NOMO-1 (cell line): ENCODE measurements around the gene GTF2I.
A peak's percentile ranks its signal among the peaks of the same experiment; 100 is the strongest.
"Not testable (repeated sequence)": the region's sequence is repeated elsewhere in the genome, so short reads cannot be mapped to it uniquely, and the experiment has no call there.

Source experiments
- DNase-seq, 2 experiments: peaks; one replicate each; lab custom pipeline; 2025; ENCODE audit not compliant: unreplicated experiment in 2 of 2; lab: John Stamatoyannopoulos, UW

The GTF2I gene

DNA sequence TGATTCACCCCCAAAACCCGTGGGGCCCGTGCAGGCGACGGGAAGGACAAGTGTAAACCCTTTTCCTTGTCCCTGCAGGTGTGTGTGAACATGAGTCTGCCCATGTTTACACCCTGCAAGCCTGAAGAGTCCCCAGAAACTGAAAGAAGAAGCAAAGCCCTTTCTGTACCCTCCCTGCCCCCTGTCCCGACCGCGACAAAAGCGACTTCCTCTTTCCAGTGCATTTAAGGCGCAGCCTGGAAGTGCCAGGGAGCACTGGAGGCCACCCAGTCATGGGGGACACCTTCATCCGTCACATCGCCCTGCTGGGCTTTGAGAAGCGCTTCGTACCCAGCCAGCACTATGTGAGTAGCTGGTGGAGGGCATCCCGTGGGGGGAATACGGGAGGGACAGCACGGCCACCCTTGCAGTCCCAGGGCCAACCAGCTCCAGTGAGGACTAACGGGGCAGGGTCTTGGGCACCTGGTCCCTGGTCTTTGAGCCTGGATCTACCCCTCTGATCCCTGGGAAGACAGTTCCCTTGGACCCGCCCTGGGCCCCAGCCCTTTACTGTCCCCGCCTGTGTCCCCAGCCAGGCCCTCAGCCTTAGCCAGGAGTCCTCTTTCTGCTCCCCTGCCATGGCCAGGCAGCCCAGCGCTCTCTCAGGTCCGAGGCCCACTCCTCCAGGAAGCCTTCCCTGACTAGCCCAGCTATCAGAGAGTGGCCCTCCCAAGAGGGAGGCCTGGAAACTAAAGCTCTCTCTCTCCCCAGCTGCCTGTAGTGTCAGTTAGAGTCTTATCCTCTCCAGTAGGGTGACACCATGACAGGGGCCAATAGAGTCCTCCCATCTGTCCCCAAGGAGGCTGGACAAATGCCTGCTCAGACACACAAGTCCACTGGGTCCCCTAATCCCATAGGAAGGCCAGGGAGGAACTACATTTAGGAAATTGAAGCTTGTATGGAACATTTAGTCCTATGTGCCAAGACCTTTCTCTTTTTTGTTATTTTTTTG lies 116.5 kb downstream of the GTF2I start, which contains the start of gene NCF1:
Gene NCF1 (plus strand): TSS at position 252 of the 991 bp plus-strand sequence. CDS start 21 bp downstream, at position 273.
- not testable (repeated sequence) for DNase-seq

GRCh38 chr7:74775111-74775510 lies 117.6 kb downstream of the GTF2I start:
- not testable (repeated sequence) for DNase-seq

- DNase-seq = not testable (repeated sequence)
These were observed 121.5 kb downstream of the GTF2I start for GRCh38 chr7:74779053-74779452.

GRCh38 chr7:74781746-74782145 lies 124.2 kb downstream of the GTF2I start:
- DNase-seq = not testable (repeated sequence)

GRCh38 chr7:74783595-74783994 lies 126.1 kb downstream of the GTF2I start:
- not testable (repeated sequence) for DNase-seq

- DNase-seq = peak; percentile 92 to 98
These were observed 131.0 kb downstream of the GTF2I start for GRCh38 chr7:74788369-74789150.

DNA sequence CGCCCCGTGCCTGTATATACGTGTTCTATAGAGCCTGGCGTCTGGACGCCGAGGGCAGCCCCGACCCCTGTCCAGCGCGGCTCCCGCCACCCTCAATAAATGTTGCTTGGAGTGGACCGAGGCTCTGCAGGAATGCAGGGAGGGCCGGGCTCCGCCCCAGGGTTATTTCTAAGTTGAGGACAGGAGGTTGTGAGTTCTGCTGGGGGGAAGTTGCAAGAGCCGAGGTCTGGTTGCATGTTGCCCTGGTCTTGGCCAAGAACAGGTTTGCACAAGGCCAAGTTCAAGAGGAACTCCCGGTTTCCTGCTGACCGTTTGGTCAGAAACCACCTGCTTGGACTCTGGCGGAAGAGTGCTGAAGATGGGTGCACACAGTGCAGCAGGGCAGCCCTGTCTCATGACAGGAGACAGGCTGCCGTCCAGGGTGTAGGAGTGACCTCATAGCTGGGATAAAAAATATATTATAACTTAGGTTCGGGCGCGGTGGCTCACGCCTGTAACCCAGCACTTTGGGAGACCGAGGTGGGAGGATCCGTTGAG lies 131.8 kb downstream of the GTF2I start:
- not testable (repeated sequence) for DNase-seq

GRCh38 chr7:74797848-74798622 lies 140.5 kb downstream of the GTF2I start:
- not testable (repeated sequence) for DNase-seq

GRCh38 chr7:74798644-74799043 lies 141.1 kb downstream of the GTF2I start:
- not testable (repeated sequence) for DNase-seq
